Activated CD4-positive, alpha-beta T cell treated with anti-CD3 and anti-CD28 coated beads, Interleukin-2, Interleukin-6, amounts not matched to agents 100 ng/mL and 50 ng/mL, durations not matched to agents 16 hours and 8 hours (primary cell): ENCODE results near the gene BAG5.

Experiments
- DNase-seq: peaks from one replicate; pipeline ENCODE4 v3.0.0-alpha.2; 2020

BAG5 gene

DNA sequence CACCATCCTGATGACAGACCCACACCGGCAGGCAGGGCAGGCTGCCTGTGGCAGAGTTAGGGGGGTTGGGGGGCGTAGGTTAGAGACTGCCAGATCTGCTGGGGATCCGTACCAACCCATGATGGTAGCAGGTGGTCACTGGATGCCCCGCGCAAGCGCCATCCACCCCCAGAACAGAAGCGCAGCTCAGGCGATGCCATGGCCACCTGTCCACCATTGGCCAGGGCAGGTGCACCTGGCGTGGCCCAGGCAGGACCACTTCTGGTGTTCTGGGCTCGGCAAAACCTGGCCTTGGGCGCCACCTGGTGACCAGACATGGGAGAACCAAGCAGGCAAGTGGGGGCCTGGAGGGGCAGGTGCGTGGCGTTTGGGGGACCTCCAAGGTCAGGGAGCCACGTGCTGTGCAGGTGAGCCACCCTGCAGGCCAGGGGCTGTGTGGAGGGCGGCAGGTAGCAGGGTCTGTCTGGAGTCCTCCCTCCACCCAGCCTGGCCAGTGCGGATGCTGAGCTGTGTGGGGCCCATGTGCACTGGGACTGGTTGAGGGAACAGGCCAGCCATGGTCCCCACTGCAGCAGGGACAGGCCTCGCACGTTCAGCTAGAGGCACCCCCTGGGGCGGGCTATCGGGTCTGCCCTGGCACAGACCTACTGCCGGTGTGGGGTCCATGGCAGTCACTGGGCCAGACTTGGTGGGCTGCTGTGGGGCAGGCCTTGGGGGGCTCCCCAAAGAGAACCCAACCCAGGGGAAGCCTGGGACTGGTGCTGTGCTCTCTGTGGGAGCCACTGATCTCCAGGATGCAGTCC is 15.6 kb downstream of the BAG5 start:
- DNase-seq = peak; percentile 82

DNA sequence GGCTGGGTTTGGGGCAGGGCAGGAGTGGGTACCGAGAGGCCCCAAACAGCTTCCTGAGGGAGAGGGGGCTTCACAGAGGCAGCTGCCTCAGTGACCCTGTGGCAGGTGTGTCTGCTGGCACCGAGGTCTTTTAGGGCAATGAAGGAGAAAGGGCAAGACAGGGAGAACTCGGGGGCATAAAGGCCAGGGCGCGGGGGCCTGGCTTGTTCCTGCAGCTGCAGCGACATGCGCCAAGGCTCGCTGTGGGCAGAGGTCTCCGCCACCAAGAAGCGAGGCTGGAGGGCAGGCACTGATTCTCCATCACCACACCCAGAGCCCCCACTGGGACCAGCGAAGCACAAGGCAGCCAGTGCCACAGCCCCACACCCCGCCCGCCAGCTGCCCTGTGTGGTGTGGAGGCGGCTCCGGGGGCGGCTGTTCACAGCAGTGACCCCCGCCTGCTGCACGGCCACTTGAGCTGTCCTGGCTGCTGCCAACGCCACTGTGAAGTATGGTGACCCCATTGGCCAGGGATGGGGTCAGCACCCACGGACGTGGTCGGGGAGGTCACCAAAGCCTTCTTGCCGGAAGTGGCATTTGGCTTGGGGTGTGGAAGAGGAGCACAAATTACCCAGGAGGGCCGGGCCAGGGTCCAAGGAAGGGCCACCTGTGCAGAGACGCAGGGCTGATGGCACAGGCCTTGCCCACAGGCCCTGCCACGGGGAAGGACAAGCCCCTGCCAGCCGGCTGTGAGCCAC is 16.4 kb downstream of the BAG5 start:
- no peak for DNase-seq

DNA sequence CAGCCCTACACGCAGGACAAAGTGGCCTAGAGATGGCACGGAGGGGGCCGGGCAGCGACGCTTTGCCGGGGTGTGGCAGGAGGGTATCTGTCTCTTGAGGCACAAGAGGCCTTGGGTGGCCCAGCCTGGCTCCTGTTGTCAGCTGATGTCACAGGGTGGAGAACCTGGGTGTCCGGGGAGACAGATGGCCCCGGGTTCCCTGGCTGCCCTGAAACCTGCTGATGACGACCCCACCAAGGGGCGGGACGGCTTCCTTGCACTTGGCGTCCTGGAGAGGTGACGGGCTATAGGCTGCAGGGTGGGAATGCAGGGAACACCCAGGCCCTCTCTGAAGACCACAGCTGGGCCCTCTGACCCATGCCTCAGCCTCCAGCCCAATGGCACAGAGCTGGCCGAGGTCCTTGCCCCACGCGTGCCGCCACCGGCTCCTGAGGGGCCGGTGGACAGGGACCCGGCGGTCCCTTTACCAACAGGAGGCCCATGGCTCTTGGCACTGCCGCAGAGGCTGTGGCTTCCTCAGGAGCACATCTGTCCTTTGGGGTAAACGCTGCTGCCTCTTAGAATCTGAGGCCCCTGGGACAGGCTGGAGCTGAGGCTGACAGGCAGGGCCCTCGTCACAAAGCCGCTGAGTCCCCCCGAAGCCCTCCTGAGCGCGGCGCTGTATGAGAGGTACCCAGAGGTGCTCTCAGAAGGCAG is 17.1 kb downstream of the BAG5 start:
- no peak for DNase-seq

DNA sequence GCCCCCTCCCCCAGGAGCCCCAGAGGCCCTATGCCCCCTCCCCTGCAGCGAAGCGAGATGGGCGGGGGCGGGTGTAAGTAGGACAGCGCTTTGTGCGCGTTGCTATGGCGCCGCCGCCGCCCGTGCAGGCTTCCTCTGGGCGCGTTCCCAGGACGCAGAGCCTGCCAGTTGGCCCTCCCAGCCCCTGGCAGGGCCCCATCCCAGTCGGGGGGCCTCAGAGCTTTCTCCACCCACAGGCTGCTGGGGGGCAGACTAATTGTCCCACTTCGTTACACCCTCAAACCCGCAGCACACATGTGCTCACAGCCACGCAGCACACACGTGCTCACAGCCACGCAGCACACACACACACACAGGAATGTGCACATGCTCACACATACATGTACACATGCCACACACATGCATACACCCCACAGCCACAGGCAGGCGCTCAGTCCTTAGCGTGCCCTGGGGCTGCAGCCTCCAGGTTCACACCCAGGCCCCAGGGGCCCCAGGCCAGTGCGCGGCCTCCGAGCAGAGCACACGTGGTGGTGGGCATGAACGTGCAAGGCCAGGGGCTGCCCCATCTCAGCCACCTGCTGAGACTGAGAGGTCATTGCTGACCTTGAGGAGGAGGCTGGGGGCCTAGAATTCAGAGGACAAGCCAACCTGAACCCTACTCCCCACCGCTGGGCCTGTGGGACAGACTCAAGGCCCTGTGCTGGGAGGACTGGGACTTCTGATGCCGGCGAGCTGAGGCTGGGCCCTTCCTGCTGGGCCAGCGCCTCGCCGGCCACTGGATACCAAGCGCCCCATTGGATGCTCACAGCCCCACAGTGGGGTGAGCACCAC is 17.9 kb downstream of the BAG5 start:
- no peak for DNase-seq

DNA sequence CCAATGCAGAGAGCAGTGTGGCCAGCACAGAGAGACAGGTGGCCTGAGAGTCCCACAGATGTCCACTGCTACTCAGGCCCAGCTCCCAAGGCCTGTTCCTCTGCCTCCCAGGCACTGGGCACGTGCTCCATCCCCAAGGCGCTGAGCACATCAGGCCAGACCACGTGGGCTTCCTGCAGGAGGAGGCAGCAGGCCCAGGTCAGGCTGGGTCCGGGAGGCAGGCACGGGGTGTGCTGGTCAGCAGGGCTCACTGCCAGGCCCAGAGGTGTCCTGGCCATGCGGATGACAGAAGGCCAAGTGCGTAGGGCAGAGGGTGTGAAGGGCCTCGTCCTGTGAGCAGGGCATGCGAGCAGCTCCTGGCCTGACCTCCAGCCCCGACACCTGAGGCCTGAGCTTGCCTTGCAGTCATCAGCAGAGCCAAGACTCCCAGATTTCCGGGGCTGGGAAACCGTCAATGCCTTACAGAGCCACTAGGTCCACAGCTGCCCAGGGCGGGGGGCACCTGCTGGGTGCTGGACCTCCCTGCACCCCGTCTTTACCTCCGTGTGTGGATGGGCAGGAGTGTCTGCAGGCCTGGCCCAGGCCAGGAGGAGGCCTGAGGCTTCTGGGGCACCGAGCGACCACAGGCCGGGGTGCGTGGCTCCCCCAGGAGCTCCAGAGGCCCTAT is 18.6 kb downstream of the BAG5 start:
- DNase-seq = no peak

- no peak for DNase-seq
These were observed 19.3 kb downstream of the BAG5 start for GRCh38 chr14:103543140-103543539.

DNA sequence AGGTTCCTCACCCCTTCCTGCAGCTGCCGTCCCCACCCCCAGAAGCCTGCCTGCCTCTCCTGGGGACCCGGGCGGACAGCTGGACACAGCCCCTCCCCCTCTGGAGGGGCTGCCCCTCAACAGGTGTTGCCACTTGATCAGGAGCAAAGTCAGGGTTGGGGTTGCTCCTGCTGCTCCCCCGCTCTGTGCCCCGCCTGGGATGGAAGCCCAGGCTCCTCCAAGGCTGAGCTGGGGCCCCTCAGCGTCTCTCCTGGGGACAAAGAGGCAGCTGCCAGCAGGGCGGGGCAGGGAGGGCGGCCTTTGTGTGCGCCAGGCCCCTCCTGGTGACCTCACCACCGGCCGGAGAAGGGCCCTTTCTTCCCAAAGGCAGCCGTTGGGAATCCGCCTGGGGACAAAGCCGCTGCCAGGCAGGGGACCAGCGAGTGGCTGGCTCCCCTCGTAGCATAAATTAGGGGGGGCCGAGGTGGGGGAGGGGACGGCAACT is 19.8 kb downstream of the BAG5 start:
- no peak for DNase-seq

GRCh38 chr14:103541709-103542604 is 20.5 kb downstream of the BAG5 start:
- no peak for DNase-seq

DNA sequence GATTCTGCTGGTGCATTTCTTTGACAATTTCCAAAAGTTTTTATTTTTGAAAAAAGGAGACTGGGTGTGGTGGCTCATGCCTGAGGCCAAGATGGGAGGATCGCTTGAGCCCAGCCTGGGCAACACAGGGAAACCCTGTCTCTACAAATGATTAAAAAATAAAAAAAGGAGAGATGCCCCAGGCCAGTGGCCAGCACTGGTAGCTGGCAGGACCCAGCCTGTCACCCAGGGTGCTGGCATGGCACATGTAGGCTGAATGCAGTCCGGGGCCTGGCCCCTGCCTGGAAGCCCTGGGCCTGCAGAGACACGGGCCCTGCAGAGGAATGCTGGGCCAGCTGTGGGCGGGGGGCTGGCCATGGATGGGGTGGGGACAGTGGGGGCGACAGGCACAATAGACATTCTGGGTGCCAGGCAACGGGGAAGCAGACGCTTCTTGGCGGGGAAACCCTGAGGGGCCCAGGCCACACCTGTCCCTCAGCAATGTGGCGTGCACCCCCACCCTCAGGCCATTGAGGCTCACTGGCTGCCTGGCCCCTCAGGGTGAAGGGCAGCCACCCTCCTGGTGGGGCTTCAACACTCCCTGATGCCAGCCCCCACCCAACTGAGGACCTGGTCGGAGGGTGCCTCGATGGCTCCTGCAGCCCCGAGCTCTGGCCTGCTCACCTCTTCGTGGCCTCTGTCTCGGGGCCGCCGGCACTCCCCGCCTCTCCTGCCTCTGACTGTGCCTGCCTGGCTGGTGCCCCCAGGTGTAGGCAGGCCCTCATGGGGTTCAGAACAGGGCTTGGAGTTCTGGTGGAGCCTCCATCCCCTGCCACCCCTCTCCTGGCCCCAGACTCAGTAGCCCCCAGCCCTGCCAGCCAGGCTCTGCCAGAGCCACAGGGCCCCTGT is 21.4 kb downstream of the BAG5 start:
- DNase-seq = no peak

DNA sequence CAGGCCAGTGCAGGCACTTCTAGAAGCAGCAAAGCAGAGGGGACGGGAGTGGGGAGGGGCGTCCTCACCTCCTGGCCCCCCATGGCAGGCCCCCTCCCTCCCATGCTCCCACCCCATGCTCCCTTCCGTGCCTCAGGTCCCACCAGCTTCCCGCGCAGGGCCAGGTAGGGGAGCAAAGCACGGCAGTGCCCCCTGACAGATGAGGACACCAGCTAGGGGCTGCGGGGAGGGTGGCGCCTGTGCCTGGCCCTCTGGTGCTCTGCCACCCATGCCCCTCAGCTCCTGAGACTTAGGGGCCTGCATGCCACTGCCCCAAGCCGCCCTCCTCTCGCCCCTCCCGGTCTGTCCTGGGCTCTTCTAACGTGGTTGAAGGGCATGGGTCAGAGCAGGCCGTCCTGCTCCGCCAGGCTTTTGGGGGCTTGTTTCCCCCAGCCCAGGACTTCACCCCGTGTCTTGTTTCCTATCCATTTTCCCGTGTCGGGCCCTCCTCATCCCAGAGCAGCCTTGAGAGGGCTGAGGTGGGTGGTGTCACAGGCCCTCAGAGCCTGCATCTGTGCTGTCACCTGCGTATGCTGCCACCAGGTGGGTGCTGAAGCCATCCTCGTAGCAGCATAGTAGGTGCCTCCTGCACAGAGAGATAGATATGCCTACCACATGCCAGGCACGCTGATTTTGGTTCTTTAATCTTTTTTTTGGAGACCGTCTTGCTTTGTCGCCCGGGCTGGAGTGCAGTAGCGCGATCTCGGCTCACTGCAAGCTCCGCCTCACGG is 23.2 kb downstream of the BAG5 start:
- no peak for DNase-seq

DNA sequence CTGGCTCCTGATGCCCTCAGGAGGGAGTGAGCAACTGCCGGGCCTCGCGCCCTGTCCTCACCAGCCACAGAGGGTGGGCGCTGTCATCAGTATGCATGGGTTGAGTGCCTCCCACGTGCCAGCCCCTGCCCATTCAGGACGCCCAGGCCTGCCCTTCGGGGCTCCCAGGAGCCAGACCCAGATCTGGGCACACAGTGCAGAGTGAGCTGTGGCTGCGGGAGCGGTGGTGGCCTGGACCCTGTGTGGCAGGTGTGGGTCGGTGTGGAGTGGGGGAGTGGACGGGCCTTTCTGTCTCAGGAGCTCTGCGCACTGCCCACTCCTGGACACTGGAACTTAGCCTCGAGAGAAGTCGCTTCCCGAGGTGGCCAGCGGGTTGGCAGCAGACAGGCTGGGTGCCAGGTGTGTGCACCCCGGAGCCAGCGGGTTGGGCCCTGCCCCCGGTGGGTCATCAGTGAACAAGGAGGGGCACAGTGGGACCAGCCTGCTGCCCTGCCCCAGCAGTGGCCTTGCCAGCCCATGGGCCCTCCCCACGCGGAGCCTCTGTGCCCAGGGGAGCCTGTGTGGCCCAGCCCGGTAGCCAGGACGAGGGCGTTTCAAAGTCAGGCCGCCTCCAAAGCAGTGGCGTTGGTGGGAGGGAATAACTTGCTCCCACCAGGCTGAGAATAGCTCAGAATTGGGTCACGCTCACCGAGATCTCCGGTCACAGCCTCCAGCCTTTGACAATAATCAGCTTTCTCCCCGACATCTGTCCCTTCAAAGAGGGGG is 24.0 kb downstream of the BAG5 start:
- DNase-seq = no peak

DNA sequence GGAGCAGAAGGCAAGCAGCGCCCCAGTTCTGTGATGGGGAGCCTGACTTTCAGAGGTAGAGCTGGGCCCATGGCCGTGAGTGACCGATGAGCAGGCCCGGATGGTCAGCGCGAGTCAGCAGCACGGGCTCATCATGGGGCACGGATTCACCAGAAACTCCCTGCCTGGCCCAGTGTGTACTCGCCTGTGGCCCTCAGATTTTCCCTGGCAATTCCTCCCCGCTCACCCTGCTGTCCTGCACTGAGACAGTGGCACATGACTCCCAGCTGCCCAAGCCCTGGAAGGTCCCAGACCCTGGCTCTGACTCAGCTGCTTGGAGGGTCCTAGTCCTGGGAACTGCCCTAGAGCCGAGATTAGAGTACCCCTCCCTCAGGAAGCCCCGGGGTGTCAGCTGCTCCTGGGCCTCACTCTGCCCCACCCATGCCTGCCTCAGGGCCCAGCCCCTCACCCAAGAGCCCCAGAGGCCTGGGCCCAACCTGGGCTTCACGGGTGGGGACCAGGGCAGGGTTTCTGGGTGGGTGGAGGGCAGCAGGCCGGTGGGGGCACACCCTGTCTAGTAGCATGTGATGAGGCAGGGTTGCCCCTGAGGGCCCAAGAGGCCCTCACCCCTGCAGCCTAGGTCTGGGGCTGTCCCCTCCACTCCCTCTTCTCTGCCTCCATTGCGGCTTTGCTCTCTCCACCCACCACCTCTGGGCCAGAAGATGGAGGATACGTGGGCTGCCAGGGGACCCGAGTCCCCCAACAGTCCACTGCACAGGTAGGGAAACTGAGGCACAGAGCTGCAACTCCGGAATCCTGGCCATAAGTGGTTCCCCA is 25.1 kb downstream of the BAG5 start:
- no peak for DNase-seq

- no peak for DNase-seq
These were observed 25.8 kb downstream of the BAG5 start for GRCh38 chr14:103536693-103537092.

DNA sequence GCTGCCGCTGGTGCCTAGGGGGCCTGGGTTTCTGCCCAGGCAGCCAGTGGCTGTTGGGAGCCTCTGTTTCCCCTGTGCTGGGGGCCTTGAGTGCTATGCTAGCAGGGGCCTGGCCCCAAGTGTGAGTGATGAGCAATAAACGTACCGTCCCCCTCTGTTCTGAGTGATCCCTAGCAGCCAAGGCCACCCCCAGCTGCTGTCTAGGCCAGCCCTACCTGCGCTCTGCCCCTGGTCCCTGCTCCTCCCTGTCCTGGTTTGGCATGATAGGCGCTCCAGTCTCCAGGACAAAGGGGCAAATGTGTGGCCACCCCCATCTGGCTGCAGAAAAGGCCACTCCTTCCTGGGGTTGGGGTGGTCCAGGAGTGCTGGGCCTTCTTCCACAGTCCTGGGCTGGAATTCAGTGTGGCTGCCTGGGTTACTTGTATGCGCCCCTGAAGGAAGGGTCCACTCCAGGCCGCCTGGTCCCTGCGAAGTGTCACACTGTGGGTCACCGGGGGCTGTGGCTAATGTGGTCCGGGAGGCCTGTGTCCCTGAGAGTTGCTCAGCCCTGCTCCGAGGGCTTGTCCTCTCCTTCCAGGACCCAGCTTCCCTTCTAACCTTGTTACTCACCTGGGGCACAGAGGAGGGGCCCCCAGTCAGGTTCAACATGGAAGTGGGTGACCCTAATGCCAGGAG is 26.4 kb downstream of the BAG5 start:
- DNase-seq = no peak

- no peak for DNase-seq
These were observed 27.2 kb downstream of the BAG5 start for GRCh38 chr14:103535081-103535890.

DNA sequence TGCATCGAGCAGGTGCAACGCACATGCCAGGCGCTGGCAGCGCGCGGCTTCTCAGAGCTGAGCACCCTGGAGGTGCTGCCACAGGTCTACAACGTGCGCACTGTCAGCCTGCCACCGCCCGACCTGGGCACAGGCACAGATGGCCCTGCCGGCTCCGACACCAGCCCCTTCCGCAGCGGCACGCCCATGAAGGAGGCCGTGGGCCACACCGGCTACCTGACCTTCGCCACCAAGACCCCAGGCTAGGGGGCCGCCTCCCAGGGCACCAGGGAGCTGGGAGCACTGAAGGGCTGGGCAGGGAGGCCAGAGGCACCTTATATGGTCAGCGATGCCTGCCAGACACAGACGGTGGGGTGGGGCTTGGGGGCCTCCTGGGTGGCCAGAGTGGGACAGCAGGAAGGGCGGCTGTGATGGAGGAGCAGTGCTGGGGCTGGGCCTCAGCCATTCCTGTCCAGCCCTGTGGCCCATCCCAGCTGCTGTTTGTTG is 27.8 kb downstream of the BAG5 start:
- DNase-seq = no peak
